NCI-H1092 treated with DMSO at 0.1 percent for 48 hours (cell line): ENCODE measurements around the gene TMEM131.

Experiments
- DNase-seq: peaks from one replicate; lab custom pipeline; 2025; lab: John Stamatoyannopoulos, UW

The TMEM131 gene

GRCh38 chr2:97805776-97806175, 190.0 kb downstream of the TMEM131 start:
- DNase-seq: no peak

DNA sequence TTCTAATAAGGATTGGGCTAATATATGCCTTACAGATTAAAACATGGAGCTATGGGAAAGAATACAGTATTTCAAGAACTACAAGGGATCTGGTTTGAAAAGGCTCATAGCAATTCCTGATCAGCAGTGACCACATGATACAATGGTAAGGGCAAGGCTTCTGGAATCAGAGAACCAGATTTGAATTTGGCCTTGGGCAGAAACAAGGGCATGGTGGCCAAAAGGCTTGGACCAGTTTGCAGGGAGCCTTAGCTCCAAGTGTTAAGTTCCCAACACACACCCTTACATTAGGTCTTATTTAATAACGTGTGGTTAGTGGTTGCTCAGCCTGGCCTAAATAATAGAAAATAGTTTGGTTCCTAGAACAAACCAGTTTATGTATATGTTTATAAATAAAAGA, 194.7 kb downstream of the TMEM131 start:
- no peak for DNase-seq

- DNase-seq: no peak
Measured at GRCh38 chr2:97798416-97798815, 197.3 kb downstream of the TMEM131 start.

DNA sequence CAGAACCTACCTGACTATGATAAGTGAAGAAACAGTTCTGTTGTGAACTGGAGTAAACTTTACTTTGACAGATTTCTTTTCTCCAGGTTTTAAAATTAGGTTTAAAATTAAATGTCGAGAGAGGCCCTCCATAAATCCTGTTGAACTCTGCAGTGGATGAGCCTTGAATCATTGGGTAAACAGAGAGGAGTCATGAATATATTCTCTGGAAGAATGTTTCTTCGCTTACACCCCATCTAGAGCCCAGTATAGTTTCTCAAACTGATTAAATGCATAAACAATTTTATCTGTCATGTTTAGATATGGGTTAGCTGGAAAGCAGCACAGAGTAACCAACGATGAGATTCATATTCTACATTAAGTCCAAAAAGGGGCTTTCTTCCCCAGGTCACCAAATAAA, 198.4 kb downstream of the TMEM131 start:
- no peak for DNase-seq

GRCh38 chr2:97796465-97797126, 199.2 kb downstream of the TMEM131 start:
- DNase-seq: no peak

GRCh38 chr2:97792416-97792815, 203.3 kb downstream of the TMEM131 start:
- DNase-seq: no peak

DNA sequence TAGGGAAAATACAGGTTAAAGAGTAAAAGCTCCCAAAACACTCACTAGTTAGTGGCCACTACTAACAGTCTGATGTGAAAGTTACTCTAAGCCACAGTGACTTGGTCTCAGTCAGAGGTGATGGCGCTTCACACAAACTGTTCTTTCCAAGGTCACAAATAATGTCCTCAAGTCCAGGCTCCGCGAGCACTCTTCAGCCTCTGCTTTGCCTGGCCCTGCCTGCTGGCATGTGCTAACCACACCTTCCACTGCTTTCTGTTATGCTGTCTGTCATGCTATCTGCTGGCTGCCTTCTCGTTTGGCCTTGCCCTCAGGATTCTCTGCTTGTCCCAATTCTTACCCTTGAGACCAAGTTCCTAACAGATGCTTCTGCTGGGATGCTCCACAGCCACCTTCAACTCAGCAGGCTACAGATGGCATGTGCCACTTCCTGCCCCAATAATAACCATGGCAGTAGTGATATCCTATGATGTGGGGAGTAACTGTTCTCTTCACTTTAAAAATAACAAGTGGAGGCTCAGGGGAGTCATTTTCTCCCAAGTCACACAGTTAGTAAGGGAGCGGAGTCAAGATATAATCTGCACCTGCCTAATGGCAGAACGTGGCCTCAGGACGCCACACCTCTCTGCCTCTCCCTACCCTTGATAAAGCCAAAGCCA, 206.6 kb downstream of the TMEM131 start:
- DNase-seq: no peak

- no peak for DNase-seq
Measured at GRCh38 chr2:97785818-97786217, 209.9 kb downstream of the TMEM131 start.

DNA sequence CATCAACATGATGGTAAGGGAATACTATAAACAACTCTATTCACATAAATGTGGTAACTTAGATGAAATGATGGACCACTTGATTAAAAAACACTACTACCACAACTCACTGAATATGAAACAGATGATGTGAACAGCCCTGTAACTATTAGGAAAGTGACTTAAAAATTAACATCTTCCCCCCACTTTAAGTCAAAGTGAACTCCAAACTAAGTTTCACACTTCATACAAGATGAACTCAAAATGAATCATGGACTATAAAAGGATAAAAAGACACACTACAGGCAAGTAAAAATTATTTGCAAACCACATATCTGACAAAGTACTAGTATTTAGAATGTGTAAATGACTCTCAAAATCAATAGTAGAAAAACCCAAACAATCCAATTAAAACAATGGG, 210.8 kb downstream of the TMEM131 start:
- DNase-seq: no peak

DNA sequence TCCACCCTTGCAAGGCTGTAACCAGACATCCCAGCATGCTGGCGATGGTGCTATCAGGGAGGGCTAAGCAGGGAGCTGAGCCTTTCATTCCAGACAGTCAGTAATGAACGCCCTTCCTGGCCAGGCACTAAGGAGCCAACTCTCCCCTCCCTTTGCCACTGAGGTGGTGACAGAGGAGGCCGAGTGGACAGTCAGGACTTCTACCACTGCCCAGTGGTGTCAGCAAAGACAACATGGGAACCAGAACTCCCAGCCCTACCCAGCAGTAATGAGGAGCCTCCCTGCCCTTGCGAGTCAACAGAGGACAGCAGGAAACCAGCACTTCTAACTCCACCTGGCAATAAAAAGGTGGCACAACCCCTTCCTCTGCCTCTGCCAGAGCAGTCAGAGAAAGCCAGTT, 213.8 kb downstream of the TMEM131 start:
- peak; percentile 7 for DNase-seq

GRCh38 chr2:97779141-97779540, 216.6 kb downstream of the TMEM131 start:
- no peak for DNase-seq

DNA sequence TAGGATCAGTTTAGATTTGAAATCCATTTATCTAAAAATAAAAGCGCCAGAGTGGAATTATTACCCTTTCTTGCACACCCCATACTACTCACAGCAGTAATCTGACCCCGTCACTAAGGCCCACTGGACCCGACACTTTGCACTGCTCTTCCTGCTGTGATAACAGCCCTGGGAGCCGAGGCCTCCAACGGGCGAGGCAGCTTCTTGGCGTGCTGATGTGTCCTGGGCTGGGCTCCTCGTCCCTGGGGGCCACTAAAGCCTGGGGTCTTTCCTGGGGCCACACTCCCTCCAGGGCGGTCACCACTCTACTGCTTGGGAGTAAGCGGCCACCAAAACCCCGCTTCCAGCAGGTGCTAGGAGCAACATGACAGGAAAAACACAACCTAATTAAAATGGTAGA, 220.7 kb downstream of the TMEM131 start:
- DNase-seq: no peak

- no peak for DNase-seq
Measured at GRCh38 chr2:97774425-97774824, 221.3 kb downstream of the TMEM131 start.

- no peak for DNase-seq
Measured at GRCh38 chr2:97770445-97770844, 225.3 kb downstream of the TMEM131 start.

GRCh38 chr2:97769711-97770110, 226.0 kb downstream of the TMEM131 start:
- DNase-seq: no peak

GRCh38 chr2:97769308-97769707, 226.4 kb downstream of the TMEM131 start:
- no peak for DNase-seq

GRCh38 chr2:97766567-97766966, 229.2 kb downstream of the TMEM131 start:
- DNase-seq: no peak

GRCh38 chr2:97765933-97766332, 229.8 kb downstream of the TMEM131 start:
- no peak for DNase-seq

- DNase-seq: no peak
Measured at GRCh38 chr2:97764559-97765263, 231.0 kb downstream of the TMEM131 start.

DNA sequence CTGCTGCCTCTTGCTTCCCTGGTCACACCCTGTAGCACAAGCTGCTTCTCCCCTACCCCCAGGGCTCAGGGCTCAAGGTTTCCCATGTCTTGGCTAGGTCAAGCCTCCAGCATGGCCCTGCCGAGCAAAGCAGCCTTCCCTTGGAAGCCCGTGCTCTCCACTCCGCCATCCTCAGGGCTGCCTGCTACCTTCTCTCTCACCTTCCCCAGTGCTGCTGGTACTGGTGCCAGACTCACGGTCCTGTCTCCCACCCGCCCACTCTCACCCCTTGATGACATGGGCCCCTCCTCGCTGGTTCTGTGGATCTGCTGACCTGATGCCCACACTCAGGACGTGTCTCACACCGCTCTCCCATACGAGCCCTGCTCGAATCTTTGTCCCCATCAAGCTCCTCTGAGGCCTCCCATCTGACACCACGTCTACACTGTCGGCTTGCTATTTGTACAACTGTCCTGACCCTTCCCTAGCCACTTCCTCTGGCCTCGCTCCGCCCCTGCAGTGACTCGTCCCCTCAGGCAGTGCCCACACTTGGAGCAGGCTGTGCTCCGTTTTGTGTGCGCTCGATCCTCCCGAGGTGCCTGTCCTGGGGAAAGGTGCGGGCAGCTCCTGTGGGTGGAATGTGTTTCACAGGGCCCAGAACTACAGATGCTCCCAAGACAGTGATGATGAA, 232.4 kb downstream of the TMEM131 start:
- DNase-seq: no peak

DNA sequence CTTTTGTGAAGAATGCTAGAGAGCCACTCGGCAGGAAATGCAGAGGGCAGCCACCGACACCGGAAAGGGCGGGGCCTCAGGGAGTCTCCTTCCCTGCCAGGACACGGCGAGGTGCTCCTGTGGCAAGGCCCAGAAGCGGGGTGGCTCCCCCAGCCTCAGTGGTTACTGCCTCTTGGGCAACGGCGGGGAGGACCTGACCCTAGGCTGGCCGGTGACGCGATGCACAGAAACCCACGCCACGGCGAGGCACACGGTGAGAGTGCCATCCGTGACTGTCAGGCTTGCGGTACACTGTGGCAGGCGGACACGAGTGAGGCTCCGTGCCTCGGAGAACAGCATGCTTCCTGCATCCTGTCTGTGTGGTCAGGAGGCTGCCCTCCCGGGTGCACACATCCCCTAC, 234.6 kb downstream of the TMEM131 start:
- no peak for DNase-seq

DNA sequence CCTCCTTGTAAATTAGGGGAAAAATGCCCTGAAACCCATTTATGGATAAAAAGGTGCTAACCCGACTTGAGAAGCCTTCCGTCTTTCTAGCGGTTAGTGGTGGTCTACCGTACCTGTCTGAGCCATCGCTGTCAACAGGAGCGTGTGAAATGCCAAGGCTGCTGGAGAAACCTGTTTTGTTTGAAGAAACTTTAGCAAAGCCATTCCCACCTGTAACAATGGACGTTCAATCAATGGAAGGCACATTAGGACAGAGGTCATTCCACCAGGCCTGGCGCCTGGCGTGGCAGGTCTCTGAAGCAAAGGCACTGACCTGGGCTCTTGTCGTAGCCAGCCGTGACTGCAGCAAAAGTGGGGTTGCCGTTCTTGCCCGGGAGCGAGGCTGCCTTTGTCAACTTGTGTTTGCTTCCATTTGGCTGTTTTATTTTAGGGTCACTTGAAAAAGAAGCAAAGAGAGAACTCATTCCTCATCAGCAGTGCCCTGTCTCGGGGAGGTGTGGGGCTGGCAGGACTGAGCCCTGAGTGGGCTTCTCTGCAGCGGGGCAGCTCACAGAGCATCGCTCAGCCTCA, 235.2 kb downstream of the TMEM131 start:
- no peak for DNase-seq
